ENCODE results near the gene ING4. TPM values are rescaled to one million over a fixed set of nuclear protein-coding genes. Genes with fewer than 3 reads are reported as not detected.
A peak's percentile ranks its signal among the peaks of the same experiment; 100 is the strongest.
"Not testable (repeated sequence)": the region's sequence is repeated elsewhere in the genome, so short reads cannot be mapped to it uniquely, and the experiment has no call there.

ING4 gene
- 10 to 100 TPM; 53.2 to 85.0 (median 70.6) TPM for total RNA-seq

GRCh38 chr12:6662906-6663742, at the start of gene ING4:
Gene ING4, minus strand, starts transcription at chr12:6663119. Its CDS starts 18 bp downstream, at chr12:6663101.
- TF ChIP-seq POLR2AphosphoS5 (IDR thresholded peaks at IDR 0.05): peak; percentile 18 to 91 (median 87)
- TF ChIP-seq EP300 (IDR thresholded peaks at IDR 0.05): peak; percentile 40
- no peak for TF ChIP-seq CTCF (IDR thresholded peaks at IDR 0.05)
- H3K4me1 ChIP-seq: peaks cover 15% of the 10 kb centered on the region
- H3K9me3 ChIP-seq: no peaks in the 10 kb centered on the region
- H3K27ac ChIP-seq: peak within 1 kb of the TSS; percentile 57
- 2% methylated on average over 37 of the region's 37 CpGs for WGBS
- peaks cover 23% of the 10 kb centered on the region for H3K36me3 ChIP-seq
- DNase-seq (ENCODE audit: low spot score in 2 of 2): peak; percentile 98 to 99
- H3K4me3 ChIP-seq: peak within 1 kb of the TSS; percentile 64
- H3K27me3 ChIP-seq: no peaks in the 10 kb centered on the region

- Histone ChIP-seq H3K27me3 (peaks cover 80% of the 10 kb centered on the region), H3K4me3 (no peak overlapping the region), H3K36me3 (no peaks in the 10 kb centered on the region), H3K4me1 (no peaks in the 10 kb centered on the region), H3K27ac (no peak overlapping the region), H3K9me3 (no peaks in the 10 kb centered on the region)
- no peak for TF ChIP-seq POLR2AphosphoS5 (IDR thresholded peaks at IDR 0.05)
- no peak for TF ChIP-seq EP300 (IDR thresholded peaks at IDR 0.05)
- TF ChIP-seq POLR2A (IDR thresholded peaks at IDR 0.05): no peak
- no peak for TF ChIP-seq CTCF (IDR thresholded peaks at IDR 0.05)
- DNase-seq (ENCODE audit: low spot score in 2 of 2): no peak
- WGBS: 76% methylated on average over 16 of the region's 16 CpGs
Measured at GRCh38 chr12:6708960-6709394, 46.1 kb upstream of the ING4 start.

GRCh38 chr12:6708351-6708750, 45.4 kb upstream of the ING4 start:
- not testable (repeated sequence) for H3K36me3 ChIP-seq; DNase-seq (ENCODE audit: low spot score in 2 of 2); H3K27ac ChIP-seq; H3K9me3 ChIP-seq; H3K4me3 ChIP-seq; H3K4me1 ChIP-seq
- 100% methylated on average over 1 of the region's 21 CpGs for WGBS
- peaks cover 80% of the 10 kb centered on the region for H3K27me3 ChIP-seq

GRCh38 chr12:6703631-6704030, 40.7 kb upstream of the ING4 start:
- no peaks in the 10 kb centered on the region for H3K36me3 ChIP-seq
- no peaks in the 10 kb centered on the region for H3K9me3 ChIP-seq
- peaks cover 94% of the 10 kb centered on the region for H3K27me3 ChIP-seq
- H3K4me3 ChIP-seq: no peak overlapping the region
- H3K4me1 ChIP-seq: peaks cover 16% of the 10 kb centered on the region
- H3K27ac ChIP-seq: no peak overlapping the region
- no peak for TF ChIP-seq POLR2A (IDR thresholded peaks at IDR 0.05)
- no peak for TF ChIP-seq CTCF (IDR thresholded peaks at IDR 0.05)
- no peak for TF ChIP-seq EP300 (IDR thresholded peaks at IDR 0.05)
- no peak for TF ChIP-seq POLR2AphosphoS5 (IDR thresholded peaks at IDR 0.05)
- no peak for DNase-seq (ENCODE audit: low spot score in 2 of 2)
- 14% methylated on average over 10 of the region's 10 CpGs for WGBS

- no peak for TF ChIP-seq POLR2AphosphoS5 (IDR thresholded peaks at IDR 0.05)
- TF ChIP-seq POLR2A (IDR thresholded peaks at IDR 0.05): no peak
- TF ChIP-seq EP300 (IDR thresholded peaks at IDR 0.05): no peak
- H3K9me3 ChIP-seq: no peaks in the 10 kb centered on the region
- H3K4me3 ChIP-seq: peak overlapping the region; percentile 45
- DNase-seq (ENCODE audit: low spot score in 2 of 2): no peak
- H3K27ac ChIP-seq: no peak overlapping the region
- no peaks in the 10 kb centered on the region for H3K36me3 ChIP-seq
- WGBS: 30% methylated on average over 13 of the region's 13 CpGs
- H3K4me1 ChIP-seq: peaks cover 16% of the 10 kb centered on the region
- H3K27me3 ChIP-seq: peaks cover 99% of the 10 kb centered on the region
Measured at GRCh38 chr12:6701078-6701768, 38.3 kb upstream of the ING4 start.

GRCh38 chr12:6700646-6701051, 37.7 kb upstream of the ING4 start, which contains the start of gene PIANP:
Gene PIANP, minus strand, starts transcription at chr12:6700815. Its CDS starts 2,754 bp downstream, at chr12:6698061.
- 0% methylated on average over 9 of the region's 43 CpGs for WGBS
- no peak for DNase-seq (ENCODE audit: low spot score in 2 of 2)
- TF ChIP-seq POLR2A (IDR thresholded peaks at IDR 0.05): no peak
- Histone ChIP-seq H3K9me3 (no peaks in the 10 kb centered on the region), H3K27ac (no peak within 1 kb of the TSS), H3K27me3 (peaks cover 94% of the 10 kb centered on the region), H3K36me3 (no peaks in the 10 kb centered on the region), H3K4me3 (peak within 1 kb of the TSS; percentile 45), H3K4me1 (peaks cover 16% of the 10 kb centered on the region)
